Hepatocyte (in vitro differentiated cells): ENCODE measurements around the gene UMAD1. TPM values are rescaled to one million over a fixed set of nuclear protein-coding genes. Genes with fewer than 3 reads are reported as not detected.

Experiments
- DNase-seq: peaks from one replicate; pipeline ENCODE4 v3.0.0-alpha.2; 2016; ENCODE audit warnings: low spot score
- H2AFZ ChIP-seq: fragments of 200-600 bp; sonication (generic); 2 replicates; pipeline ENCODE4 v1.6.0; 2016; ENCODE audit warnings: antibody characterized with exemption, mild to moderate bottlenecking
- H3K27ac ChIP-seq: fragments of 200-600 bp; sonication (generic); 2 replicates; pipeline ENCODE4 v1.5.1; 2016; ENCODE audit warnings: mild to moderate bottlenecking
- H3K27me3 ChIP-seq: fragments of 200-600 bp; sonication (generic); 2 replicates; pipeline ENCODE4 v1.6.1; 2016
- H3K36me3 ChIP-seq: fragments of 200-600 bp; sonication (generic); replicated peaks from 2 replicates; pipeline ENCODE4 v1.5.1; 2016; ENCODE audit warnings: low read depth; ENCODE audit not compliant: insufficient read depth
- H3K4me1 ChIP-seq: fragments of 200-600 bp; sonication (generic); 2 replicates; pipeline ENCODE4 v1.5.1; 2016; ENCODE audit warnings: mild to moderate bottlenecking, moderate library complexity; ENCODE audit not compliant: insufficient read depth
- H3K4me2 ChIP-seq: fragments of 200-600 bp; sonication (generic); 2 replicates; pipeline ENCODE4 v1.6.0; 2016
- H3K4me3 ChIP-seq: fragments of 200-600 bp; sonication (generic); 2 replicates; pipeline ENCODE4 v1.5.1; 2016; ENCODE audit warnings: mild to moderate bottlenecking
- H3K79me2 ChIP-seq: fragments of 200-600 bp; sonication (generic); 2 replicates; pipeline ENCODE4 v1.6.0; 2017; ENCODE audit warnings: mild to moderate bottlenecking
- H3K9me2 ChIP-seq: fragments of 200-600 bp; sonication (generic); replicated peaks from 2 replicates; pipeline ENCODE4 v1.6.0; 2017; ENCODE audit warnings: mild to moderate bottlenecking; ENCODE audit not compliant: insufficient read depth
- H3K9me3 ChIP-seq: fragments of 200-600 bp; sonication (generic); 2 replicates; pipeline ENCODE4 v1.5.1; 2016; ENCODE audit warnings: low read depth, mild to moderate bottlenecking
- H4K20me1 ChIP-seq: fragments of 200-600 bp; sonication (generic); 2 replicates; pipeline ENCODE4 v1.6.0; 2016; ENCODE audit warnings: mild to moderate bottlenecking; ENCODE audit not compliant: insufficient read depth, poor library complexity, severe bottlenecking
- CTCF ChIP-seq: fragments of 200-600 bp; sonication (generic); IDR thresholded peaks from 2 replicates; pipeline ENCODE4 v1.5.1; 2016; ENCODE audit warnings: antibody characterized with exemption, mild to moderate bottlenecking; ENCODE audit not compliant: poor library complexity
- EZH2 ChIP-seq: fragments of 200-600 bp; sonication (generic); IDR thresholded peaks from 2 replicates; pipeline ENCODE4 v1.6.1; 2016; ENCODE audit warnings: antibody characterized with exemption, mild to moderate bottlenecking, borderline replicate concordance
- EZH2phosphoT487 ChIP-seq: fragments of 200-600 bp; sonication (generic); IDR thresholded peaks from one replicate; pipeline ENCODE4 v1.6.1; 2018; ENCODE audit warnings: antibody characterized with exemption, mild to moderate bottlenecking, low read depth, moderate library complexity; ENCODE audit not compliant: unreplicated experiment, severe bottlenecking
- WGBS: methylation state at CpG from one replicate; pipeline ENCODE4 v1.1.6; 2016; ENCODE audit warnings: low lambda C conversion rate; ENCODE audit errors: missing lambda C conversion rate; 5-methylcytosine and 5-hydroxymethylcytosine counted together
- polyA plus RNA-seq: library from polyadenylated mRNA; unstranded; fragments of >200 nt; fragmentation: Nextera tagmentation; extraction: Ambion mirVana; gene quantifications from 2 replicates; pipeline ENCODE4 v1.2.1, GENCODE V29; 2016
- total RNA-seq: library from RNA; depleted of rRNA; stranded (reverse); fragments of >200 nt; gene quantifications from 2 replicates; pipeline ENCODE4 v1.2.3, GENCODE V29; 2014

The UMAD1 gene
- total and polyA plus RNA-seq, 2 experiments from 2014 or later, result 15.7 to 29.0 TPM

- Histone ChIP-seq H4K20me1 (no peaks in the 10 kb centered on the region), H3K9me2 (no peaks in the 10 kb centered on the region), H3K9me3 (no peaks in the 10 kb centered on the region), H3K27ac (no peak overlapping the region), H3K4me3 (no peak overlapping the region), H3K79me2 (no peaks in the 10 kb centered on the region), H3K4me2 (no peak overlapping the region), H2AFZ (no peak overlapping the region), H3K36me3 (no peaks in the 10 kb centered on the region), H3K4me1 (no peaks in the 10 kb centered on the region), H3K27me3 (no peaks in the 10 kb centered on the region)
- TF ChIP-seq CTCF (no peak), EZH2 (no peak), EZH2phosphoT487 (no peak)
- DNase-seq, result no peak
- WGBS, result 63% methylated on average over 2 of the region's 2 CpGs
These were observed 257.0 kb downstream of the UMAD1 start for GRCh38 chr7:7897509-7897908.

- TF ChIP-seq CTCF, result no peak
- TF ChIP-seq EZH2phosphoT487, result no peak
- no peak for TF ChIP-seq EZH2
- no peaks in the 10 kb centered on the region for H3K79me2 ChIP-seq
- no peak for DNase-seq
- H3K9me3 ChIP-seq, result no peaks in the 10 kb centered on the region
- no peaks in the 10 kb centered on the region for H3K36me3 ChIP-seq
- H3K4me2 ChIP-seq, result no peak overlapping the region
- no peak overlapping the region for H3K27ac ChIP-seq
- H4K20me1 ChIP-seq, result no peaks in the 10 kb centered on the region
- WGBS, result 68% methylated on average over 4 of the region's 4 CpGs
- no peak overlapping the region for H2AFZ ChIP-seq
- H3K4me3 ChIP-seq, result no peak overlapping the region
- no peaks in the 10 kb centered on the region for H3K9me2 ChIP-seq
- H3K4me1 ChIP-seq, result no peaks in the 10 kb centered on the region
- H3K27me3 ChIP-seq, result no peaks in the 10 kb centered on the region
These were observed 257.5 kb downstream of the UMAD1 start for GRCh38 chr7:7897949-7898515.

GRCh38 chr7:7902845-7903244, 262.3 kb downstream of the UMAD1 start:
- H3K27ac ChIP-seq, result no peak overlapping the region
- H4K20me1 ChIP-seq, result no peaks in the 10 kb centered on the region
- no peaks in the 10 kb centered on the region for H3K36me3 ChIP-seq
- H2AFZ ChIP-seq, result no peak overlapping the region
- H3K9me2 ChIP-seq, result no peaks in the 10 kb centered on the region
- H3K79me2 ChIP-seq, result no peaks in the 10 kb centered on the region
- H3K4me1 ChIP-seq, result no peaks in the 10 kb centered on the region
- H3K4me2 ChIP-seq, result no peak overlapping the region
- DNase-seq, result no peak
- H3K27me3 ChIP-seq, result no peaks in the 10 kb centered on the region
- no peak overlapping the region for H3K4me3 ChIP-seq
- TF ChIP-seq EZH2 (no peak), EZH2phosphoT487 (no peak), CTCF (no peak)
- WGBS, result 84% methylated on average over 2 of the region's 2 CpGs
- no peaks in the 10 kb centered on the region for H3K9me3 ChIP-seq
